ENCODE data around the gene RAVER2.

Gene RAVER2

GRCh38 chr1:64745986-64746940 lies 1.4 kb downstream of the RAVER2 start:
- Histone ChIP-seq H3K27ac (ENCODE audit: low read depth, low read length) (peak overlapping the region; percentile 80), H3K4me3 (ENCODE audit: low read depth in 1 of 2, low read length in 2 of 2) (peak overlapping the region; percentile 82 to 86), H3K36me3 (ENCODE audit: control insufficient read depth in 1 of 2, insufficient read depth in 2 of 2, low read length in 2 of 2) (no peaks in the 10 kb centered on the region), H3K27me3 (ENCODE audit: control insufficient read depth in 1 of 2, insufficient read depth in 2 of 2, low read length in 2 of 2) (no peaks in the 10 kb centered on the region), H3K4me1 (ENCODE audit: control insufficient read depth in 1 of 2, insufficient read depth in 2 of 2, low read length in 2 of 2) (peaks cover 0 to 13% of the 10 kb centered on the region in 2 donors), H3K9ac (ENCODE audit: low read depth in 1 of 2, low read length in 2 of 2) (peak overlapping the region; percentile 82 to 91), H3K9me3 (ENCODE audit: control insufficient read depth in 1 of 2, low read length in 2 of 2) (no peaks in the 10 kb centered on the region)

- Histone ChIP-seq H3K27me3 (ENCODE audit: control insufficient read depth in 1 of 2, insufficient read depth in 2 of 2, low read length in 2 of 2) (no peaks in the 10 kb centered on the region), H3K4me3 (ENCODE audit: low read depth in 1 of 2, low read length in 2 of 2) (peak overlapping the region; percentile 10 to 51), H3K9ac (ENCODE audit: low read depth in 1 of 2, low read length in 2 of 2) (peak overlapping the region; percentile 40 to 63), H3K36me3 (ENCODE audit: control insufficient read depth in 1 of 2, insufficient read depth in 2 of 2, low read length in 2 of 2) (no peaks in the 10 kb centered on the region), H3K4me1 (ENCODE audit: control insufficient read depth in 1 of 2, insufficient read depth in 2 of 2, low read length in 2 of 2) (peaks cover 12 to 29% of the 10 kb centered on the region in 2 donors), H3K27ac (ENCODE audit: low read depth, low read length) (no peak overlapping the region), H3K9me3 (ENCODE audit: control insufficient read depth in 1 of 2, low read length in 2 of 2) (no peaks in the 10 kb centered on the region)
Observed at GRCh38 chr1:64748222-64748621, 3.3 kb downstream of the RAVER2 start.

GRCh38 chr1:64748706-64749105 lies 3.8 kb downstream of the RAVER2 start:
- Histone ChIP-seq H3K36me3 (ENCODE audit: control insufficient read depth in 1 of 2, insufficient read depth in 2 of 2, low read length in 2 of 2) (no peaks in the 10 kb centered on the region), H3K4me1 (ENCODE audit: control insufficient read depth in 1 of 2, insufficient read depth in 2 of 2, low read length in 2 of 2) (peaks cover 12 to 31% of the 10 kb centered on the region in 2 donors), H3K27ac (ENCODE audit: low read depth, low read length) (no peak overlapping the region), H3K9ac (ENCODE audit: low read depth in 1 of 2, low read length in 2 of 2) (peak overlapping the region in 1 of 2 donors; percentile 18), H3K27me3 (ENCODE audit: control insufficient read depth in 1 of 2, insufficient read depth in 2 of 2, low read length in 2 of 2) (no peaks in the 10 kb centered on the region), H3K9me3 (ENCODE audit: control insufficient read depth in 1 of 2, low read length in 2 of 2) (no peaks in the 10 kb centered on the region), H3K4me3 (ENCODE audit: low read depth in 1 of 2, low read length in 2 of 2) (peak overlapping the region; percentile 24 to 38)

GRCh38 chr1:64750092-64750491 lies 5.2 kb downstream of the RAVER2 start:
- H3K9ac ChIP-seq (ENCODE audit: low read depth in 1 of 2, low read length in 2 of 2), result no peak overlapping the region
- no peak overlapping the region for H3K4me3 ChIP-seq (ENCODE audit: low read depth in 1 of 2, low read length in 2 of 2)
- H3K4me1 ChIP-seq (ENCODE audit: control insufficient read depth in 1 of 2, insufficient read depth in 2 of 2, low read length in 2 of 2), result peaks cover 21 to 37% of the 10 kb centered on the region in 2 donors
- no peaks in the 10 kb centered on the region for H3K36me3 ChIP-seq (ENCODE audit: control insufficient read depth in 1 of 2, insufficient read depth in 2 of 2, low read length in 2 of 2)
- H3K27me3 ChIP-seq (ENCODE audit: control insufficient read depth in 1 of 2, insufficient read depth in 2 of 2, low read length in 2 of 2), result no peaks in the 10 kb centered on the region
- H3K27ac ChIP-seq (ENCODE audit: low read depth, low read length), result no peak overlapping the region
- H3K9me3 ChIP-seq (ENCODE audit: control insufficient read depth in 1 of 2, low read length in 2 of 2), result no peaks in the 10 kb centered on the region

DNA sequence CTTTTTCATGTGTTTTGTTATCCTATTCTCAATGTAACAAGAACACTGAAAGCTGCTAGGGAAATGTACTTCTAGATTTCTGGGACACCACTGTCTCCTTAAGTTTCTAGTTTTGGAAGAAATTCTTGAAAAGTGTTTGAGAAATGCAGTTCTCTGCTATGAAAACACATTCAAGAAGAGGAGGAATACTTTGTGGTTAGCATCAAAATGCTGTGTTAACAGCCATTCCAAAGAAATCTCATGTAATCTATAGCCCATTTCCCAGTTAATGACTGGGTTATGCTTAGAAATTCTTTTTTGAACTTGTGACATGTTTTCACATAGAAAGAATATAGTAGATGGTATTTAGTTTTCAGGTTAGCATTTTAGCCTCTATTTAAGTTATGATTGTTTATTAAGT lies 6.0 kb downstream of the RAVER2 start:
- no peaks in the 10 kb centered on the region for H3K36me3 ChIP-seq (ENCODE audit: control insufficient read depth in 1 of 2, insufficient read depth in 2 of 2, low read length in 2 of 2)
- no peak overlapping the region for H3K4me3 ChIP-seq (ENCODE audit: low read depth in 1 of 2, low read length in 2 of 2)
- no peak overlapping the region for H3K9ac ChIP-seq (ENCODE audit: low read depth in 1 of 2, low read length in 2 of 2)
- H3K9me3 ChIP-seq (ENCODE audit: control insufficient read depth in 1 of 2, low read length in 2 of 2), result no peaks in the 10 kb centered on the region
- H3K4me1 ChIP-seq (ENCODE audit: control insufficient read depth in 1 of 2, insufficient read depth in 2 of 2, low read length in 2 of 2), result peaks cover 21 to 39% of the 10 kb centered on the region in 2 donors
- H3K27ac ChIP-seq (ENCODE audit: low read depth, low read length), result no peak overlapping the region
- H3K27me3 ChIP-seq (ENCODE audit: control insufficient read depth in 1 of 2, insufficient read depth in 2 of 2, low read length in 2 of 2), result no peaks in the 10 kb centered on the region

DNA sequence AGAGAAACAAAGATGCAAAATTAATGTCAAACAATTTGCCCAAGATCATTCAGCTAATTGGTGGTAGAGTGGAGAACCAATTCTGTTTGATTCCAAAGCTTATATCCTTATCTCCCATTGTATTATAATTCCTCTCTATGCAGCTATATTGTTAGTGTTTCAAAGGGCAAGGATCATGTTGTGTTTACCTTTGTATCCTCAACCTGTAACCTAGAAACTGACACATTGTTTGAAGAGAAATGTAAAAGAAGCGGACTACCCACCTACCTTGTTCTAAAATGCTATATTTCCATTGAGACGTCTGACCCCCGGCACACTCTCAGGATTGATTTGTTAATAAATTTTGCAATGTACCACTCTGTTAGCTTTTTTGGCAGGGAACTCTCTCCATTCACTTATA lies 9.3 kb downstream of the RAVER2 start:
- H3K27ac ChIP-seq (ENCODE audit: low read depth, low read length), result peak overlapping the region; percentile 2
- peaks cover 0 to 5% of the 10 kb centered on the region in 2 donors for H3K9me3 ChIP-seq (ENCODE audit: control insufficient read depth in 1 of 2, low read length in 2 of 2)
- no peaks in the 10 kb centered on the region for H3K27me3 ChIP-seq (ENCODE audit: control insufficient read depth in 1 of 2, insufficient read depth in 2 of 2, low read length in 2 of 2)
- peak overlapping the region; percentile 30 to 38 for H3K4me3 ChIP-seq (ENCODE audit: low read depth in 1 of 2, low read length in 2 of 2)
- H3K4me1 ChIP-seq (ENCODE audit: control insufficient read depth in 1 of 2, insufficient read depth in 2 of 2, low read length in 2 of 2), result peaks cover 39 to 63% of the 10 kb centered on the region in 2 donors
- peak overlapping the region in 1 of 2 donors; percentile 25 for H3K9ac ChIP-seq (ENCODE audit: low read depth in 1 of 2, low read length in 2 of 2)
- H3K36me3 ChIP-seq (ENCODE audit: control insufficient read depth in 1 of 2, insufficient read depth in 2 of 2, low read length in 2 of 2), result no peaks in the 10 kb centered on the region

- no peak overlapping the region for H3K9ac ChIP-seq (ENCODE audit: low read depth in 1 of 2, low read length in 2 of 2)
- H3K4me3 ChIP-seq (ENCODE audit: low read depth in 1 of 2, low read length in 2 of 2), result peak overlapping the region in 1 of 2 donors; percentile 57
- H3K27ac ChIP-seq (ENCODE audit: low read depth, low read length), result peak overlapping the region; percentile 55
- no peaks in the 10 kb centered on the region for H3K27me3 ChIP-seq (ENCODE audit: control insufficient read depth in 1 of 2, insufficient read depth in 2 of 2, low read length in 2 of 2)
- H3K9me3 ChIP-seq (ENCODE audit: control insufficient read depth in 1 of 2, low read length in 2 of 2), result peaks cover 0 to 5% of the 10 kb centered on the region in 2 donors
- peaks cover 39 to 70% of the 10 kb centered on the region in 2 donors for H3K4me1 ChIP-seq (ENCODE audit: control insufficient read depth in 1 of 2, insufficient read depth in 2 of 2, low read length in 2 of 2)
- H3K36me3 ChIP-seq (ENCODE audit: control insufficient read depth in 1 of 2, insufficient read depth in 2 of 2, low read length in 2 of 2), result no peaks in the 10 kb centered on the region
Observed at GRCh38 chr1:64755361-64755760, 10.5 kb downstream of the RAVER2 start.

DNA sequence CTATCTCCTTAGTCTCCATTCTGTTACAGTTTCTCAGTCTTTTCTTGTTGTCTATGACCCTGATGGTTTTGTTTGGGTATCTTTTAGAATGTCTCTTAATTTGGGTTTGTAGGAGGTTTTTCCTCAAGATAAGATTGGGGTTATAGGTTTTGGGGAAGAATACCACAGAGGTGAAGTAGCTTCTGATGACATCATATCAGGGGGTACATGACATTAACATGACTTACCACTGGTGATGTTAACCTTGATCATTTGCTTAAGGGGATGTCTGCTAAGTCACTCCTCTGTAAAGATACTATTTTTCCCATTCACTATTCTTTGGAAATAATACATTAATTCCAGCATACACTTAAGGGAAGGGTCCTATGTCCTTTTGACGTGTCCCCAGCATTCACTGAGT lies 11.9 kb downstream of the RAVER2 start:
- H3K27me3 ChIP-seq (ENCODE audit: control insufficient read depth in 1 of 2, insufficient read depth in 2 of 2, low read length in 2 of 2), result no peaks in the 10 kb centered on the region
- H3K36me3 ChIP-seq (ENCODE audit: control insufficient read depth in 1 of 2, insufficient read depth in 2 of 2, low read length in 2 of 2), result no peaks in the 10 kb centered on the region
- H3K4me3 ChIP-seq (ENCODE audit: low read depth in 1 of 2, low read length in 2 of 2), result no peak overlapping the region
- no peak overlapping the region for H3K9ac ChIP-seq (ENCODE audit: low read depth in 1 of 2, low read length in 2 of 2)
- H3K27ac ChIP-seq (ENCODE audit: low read depth, low read length), result no peak overlapping the region
- peaks cover 38 to 66% of the 10 kb centered on the region in 2 donors for H3K4me1 ChIP-seq (ENCODE audit: control insufficient read depth in 1 of 2, insufficient read depth in 2 of 2, low read length in 2 of 2)
- peaks cover 0 to 5% of the 10 kb centered on the region in 2 donors for H3K9me3 ChIP-seq (ENCODE audit: control insufficient read depth in 1 of 2, low read length in 2 of 2)

- Histone ChIP-seq H3K4me3 (ENCODE audit: low read depth in 1 of 2, low read length in 2 of 2) (peak overlapping the region in 1 of 2 donors; percentile 9), H3K9me3 (ENCODE audit: control insufficient read depth in 1 of 2, low read length in 2 of 2) (peaks cover 0 to 5% of the 10 kb centered on the region in 2 donors), H3K27me3 (ENCODE audit: control insufficient read depth in 1 of 2, insufficient read depth in 2 of 2, low read length in 2 of 2) (no peaks in the 10 kb centered on the region), H3K27ac (ENCODE audit: low read depth, low read length) (no peak overlapping the region), H3K9ac (ENCODE audit: low read depth in 1 of 2, low read length in 2 of 2) (no peak overlapping the region), H3K4me1 (ENCODE audit: control insufficient read depth in 1 of 2, insufficient read depth in 2 of 2, low read length in 2 of 2) (peaks cover 33 to 62% of the 10 kb centered on the region in 2 donors), H3K36me3 (ENCODE audit: control insufficient read depth in 1 of 2, insufficient read depth in 2 of 2, low read length in 2 of 2) (no peaks in the 10 kb centered on the region)
Observed at GRCh38 chr1:64757213-64757612, 12.3 kb downstream of the RAVER2 start.

DNA sequence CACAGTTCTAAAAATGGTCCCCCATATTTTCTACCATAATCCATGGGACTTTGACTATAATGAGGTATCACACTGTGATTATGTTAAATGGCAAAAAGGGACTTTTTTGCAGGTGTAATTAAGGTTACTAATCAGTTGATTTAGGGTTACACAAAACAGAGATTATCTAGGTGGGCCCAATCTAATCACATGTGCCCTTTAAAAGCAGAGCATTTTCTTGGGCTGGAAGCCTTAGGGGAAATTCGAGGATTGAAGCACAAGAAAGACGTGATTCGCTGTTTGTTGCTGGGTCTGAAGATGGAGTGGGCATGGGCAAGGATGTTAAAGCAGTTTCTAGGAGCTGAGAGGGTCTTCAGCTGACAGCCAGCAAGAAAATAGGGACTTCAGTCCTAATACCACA lies 13.4 kb downstream of the RAVER2 start:
- Histone ChIP-seq H3K36me3 (ENCODE audit: control insufficient read depth in 1 of 2, insufficient read depth in 2 of 2, low read length in 2 of 2) (no peaks in the 10 kb centered on the region), H3K27ac (ENCODE audit: low read depth, low read length) (no peak overlapping the region), H3K27me3 (ENCODE audit: control insufficient read depth in 1 of 2, insufficient read depth in 2 of 2, low read length in 2 of 2) (no peaks in the 10 kb centered on the region)

More for the DNA sequence above, 13.4 kb downstream of the RAVER2 start:
- no peak overlapping the region for H3K4me3 ChIP-seq (ENCODE audit: low read depth in 1 of 2, low read length in 2 of 2)
- no peak overlapping the region for H3K9ac ChIP-seq (ENCODE audit: low read depth in 1 of 2, low read length in 2 of 2)
- peaks cover 26 to 57% of the 10 kb centered on the region in 2 donors for H3K4me1 ChIP-seq (ENCODE audit: control insufficient read depth in 1 of 2, insufficient read depth in 2 of 2, low read length in 2 of 2)
- H3K9me3 ChIP-seq (ENCODE audit: control insufficient read depth in 1 of 2, low read length in 2 of 2), result peaks cover 0 to 5% of the 10 kb centered on the region in 2 donors

Data from duodenal mucosa (tissue), 2 donors.